NOMO-1 (cell line): ENCODE results near the gene RBCK1.
"Not testable (repeated sequence)": the region's sequence is repeated elsewhere in the genome, so short reads cannot be mapped to it uniquely, and the experiment has no call there.

Source experiments
- DNase-seq, 2 experiments: peaks; one replicate each; lab custom pipeline; 2025; ENCODE audit not compliant: unreplicated experiment in 2 of 2; lab: John Stamatoyannopoulos, UW

The RBCK1 gene

GRCh38 chr20:462199-462991, 54.3 kb downstream of the RBCK1 start, which contains the start of gene TBC1D20:
Gene TBC1D20, minus strand, starts transcription at chr20:462533. Its CDS starts 128 bp downstream, at chr20:462405.
- peak; percentile 80 to 92 for DNase-seq

- no peak for DNase-seq
Observed at GRCh38 chr20:467755-468154, 59.7 kb downstream of the RBCK1 start.

- DNase-seq, result no peak
Observed at GRCh38 chr20:469746-470490, 61.8 kb downstream of the RBCK1 start.

- no peak for DNase-seq
Observed at GRCh38 chr20:472137-472846, 64.2 kb downstream of the RBCK1 start.

GRCh38 chr20:472889-473292, 64.8 kb downstream of the RBCK1 start:
- no peak for DNase-seq

- no peak for DNase-seq
Observed at GRCh38 chr20:474581-474980, 66.5 kb downstream of the RBCK1 start.

GRCh38 chr20:475463-476357, 67.6 kb downstream of the RBCK1 start:
- DNase-seq, result no peak

GRCh38 chr20:476561-477249, 68.6 kb downstream of the RBCK1 start:
- not testable (repeated sequence) for DNase-seq

GRCh38 chr20:478010-478948, 70.2 kb downstream of the RBCK1 start:
- no peak for DNase-seq

GRCh38 chr20:478949-479429, 70.9 kb downstream of the RBCK1 start:
- peak; percentile 15 to 72 for DNase-seq

- no peak for DNase-seq
Observed at GRCh38 chr20:479487-479886, 71.4 kb downstream of the RBCK1 start.

GRCh38 chr20:480044-480443, 71.9 kb downstream of the RBCK1 start:
- DNase-seq, result no peak

GRCh38 chr20:481167-481566, 73.1 kb downstream of the RBCK1 start:
- no peak for DNase-seq
